Stomach (tissue), 9 donors: Measurements from ENCODE around the gene PPIF. TPM values are rescaled to one million over a fixed set of nuclear protein-coding genes. Genes with fewer than 3 reads are reported as not detected.

ENCODE experiments used
- DNase-seq, 2 donors: peaks; one replicate each; pipeline versions ENCODE4 v3.0.0 to v3.0.0-alpha.2; 2013 to 2019
- H3K27ac ChIP-seq, 5 donors: fragments of 200-600 bp in 4 of 5; sonication (generic) in 4 of 5; one replicate each; pipeline ENCODE4 v1.5.1; 2013 to 2019; ENCODE audit warnings: mild to moderate bottlenecking in 1 of 5, moderate library complexity in 1 of 5
- H3K27me3 ChIP-seq, 3 donors: fragments of 200-600 bp; sonication (generic); one replicate each; pipeline ENCODE4 v1.5.1; 2017 to 2019; ENCODE audit warnings: mixed run types in 1 of 3
- H3K36me3 ChIP-seq, 4 donors: fragments of 200-600 bp; sonication (generic); 1 replicate in 3 of 4; 2 replicates in 1 of 4; pipeline ENCODE4 v1.5.1; 2016 to 2019
- H3K4me1 ChIP-seq, 4 donors: fragments of 200-600 bp; sonication (generic); one replicate each; pipeline ENCODE4 v1.5.1; 2016 to 2019
- H3K4me3 ChIP-seq, 4 donors: fragments of 200-600 bp; sonication (generic) in 3 of 4; one replicate each; pipeline ENCODE4 v1.5.1; 2016 to 2019; ENCODE audit warnings: mild to moderate bottlenecking in 1 of 4
- H3K9me3 ChIP-seq, 4 donors: fragments of 200-600 bp; sonication (generic); one replicate each; pipeline ENCODE4 v1.5.1; 2016 to 2019
- EP300 ChIP-seq: sonication (generic); formaldehyde crosslinking; IDR thresholded peaks from one replicate; pipeline ENCODE4 v1.6.1; 2017; ENCODE audit warnings: antibody characterized with exemption
- POLR2A ChIP-seq, 4 donors: fragments of 450-650 bp; IDR thresholded peaks; one replicate each; pipeline ENCODE4 v1.6.1; 2016; ENCODE audit warnings: antibody characterized with exemption in 4 of 4, control low read depth in 2 of 4, mild to moderate bottlenecking in 1 of 4, moderate library complexity in 1 of 4
- POLR2AphosphoS5 ChIP-seq, 3 donors: sonication (generic); formaldehyde crosslinking; IDR thresholded peaks; one replicate each; pipeline ENCODE4 v1.6.1; 2016; ENCODE audit warnings: antibody characterized with exemption in 3 of 3
- WGBS, 5 donors: extraction: QIAGEN DNeasy Blood & Tissue Kit in 3 of 5; methylation state at CpG; one replicate each; pipeline versions ENCODE4 v1.1.5 to v1.1.7; 2013 to 2018; 5-methylcytosine and 5-hydroxymethylcytosine counted together
- intact Hi-C: fragments of 100-400 bp; cut with DNase I; formaldehyde crosslinking; loops from one replicate; pipeline ENCODE4 v1.15.1; 2023; ENCODE audit warnings: low total_unique reads
- polyA plus RNA-seq, 3 donors: library from polyadenylated mRNA; stranded (reverse); fragments of 200-250 nt; gene quantifications; one replicate each; pipeline ENCODE4 v1.2.3, GENCODE V29; 2013
- total RNA-seq, 5 donors: library from RNA; depleted of rRNA; stranded (reverse); fragments of >200 nt; gene quantifications; one replicate each; pipeline versions ENCODE4 v1.1.0 to v1.2.3, GENCODE V29; 2014 to 2016
- TF ChIP-seq, protein P1 (sequence below), 7 experiments: fragments of 450-650 bp in 4 of 7; fragments of 200-600 bp in 3 of 7; sonication (generic) in 3 of 7; IDR thresholded peaks; one replicate each; pipeline ENCODE4 v1.5.1; 2016 to 2019; ENCODE audit warnings: antibody characterized with exemption in 7 of 7, control low read depth in 2 of 7, mild to moderate bottlenecking in 1 of 7
- donor health status: healthy with polysubstance abuse.
- donor health status: Bipolar disorder and iron deficiency.
- donor health status: healthy.

Gene PPIF
- total and polyA plus RNA-seq, 8 donors: 6.4 to 177 (median 50.8) TPM

DNA sequence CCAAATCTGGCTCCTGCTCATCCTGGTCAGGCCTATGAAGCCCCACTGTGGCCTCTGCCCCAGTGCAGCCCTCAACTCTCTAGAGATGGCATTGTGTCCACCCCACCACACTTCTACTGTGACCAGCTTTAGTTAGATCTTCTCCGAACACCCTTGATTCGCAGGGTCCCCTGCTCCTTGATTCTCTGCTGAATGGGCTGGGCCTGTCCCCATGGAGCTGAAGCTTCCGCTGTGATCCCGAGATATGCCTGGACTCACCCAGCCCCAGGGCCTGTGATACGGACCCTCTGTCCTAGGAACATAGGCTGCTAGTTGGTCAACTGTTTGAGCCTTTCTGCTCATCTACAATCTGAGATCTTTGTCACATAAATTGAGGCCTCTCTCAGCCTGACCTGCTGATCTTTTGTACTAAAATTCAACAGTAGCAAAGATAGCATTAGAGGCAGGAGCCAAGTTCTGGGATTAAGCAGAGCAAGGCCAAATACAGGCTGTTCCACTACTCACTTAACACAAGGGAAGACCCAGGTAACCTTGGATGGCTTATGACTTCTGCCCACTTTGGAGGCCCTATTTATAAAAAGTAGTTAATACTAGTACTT, 6.5 kb upstream of the PPIF start:
- no peaks in the 10 kb centered on the region for H3K9me3 ChIP-seq
- no peak for DNase-seq
- whole genome bisulfite sequencing, 5 donors: 73 to 88% (median 79%) methylated on average over 3 to 5 of the region's 5 CpGs
- TF ChIP-seq, protein P1, sequence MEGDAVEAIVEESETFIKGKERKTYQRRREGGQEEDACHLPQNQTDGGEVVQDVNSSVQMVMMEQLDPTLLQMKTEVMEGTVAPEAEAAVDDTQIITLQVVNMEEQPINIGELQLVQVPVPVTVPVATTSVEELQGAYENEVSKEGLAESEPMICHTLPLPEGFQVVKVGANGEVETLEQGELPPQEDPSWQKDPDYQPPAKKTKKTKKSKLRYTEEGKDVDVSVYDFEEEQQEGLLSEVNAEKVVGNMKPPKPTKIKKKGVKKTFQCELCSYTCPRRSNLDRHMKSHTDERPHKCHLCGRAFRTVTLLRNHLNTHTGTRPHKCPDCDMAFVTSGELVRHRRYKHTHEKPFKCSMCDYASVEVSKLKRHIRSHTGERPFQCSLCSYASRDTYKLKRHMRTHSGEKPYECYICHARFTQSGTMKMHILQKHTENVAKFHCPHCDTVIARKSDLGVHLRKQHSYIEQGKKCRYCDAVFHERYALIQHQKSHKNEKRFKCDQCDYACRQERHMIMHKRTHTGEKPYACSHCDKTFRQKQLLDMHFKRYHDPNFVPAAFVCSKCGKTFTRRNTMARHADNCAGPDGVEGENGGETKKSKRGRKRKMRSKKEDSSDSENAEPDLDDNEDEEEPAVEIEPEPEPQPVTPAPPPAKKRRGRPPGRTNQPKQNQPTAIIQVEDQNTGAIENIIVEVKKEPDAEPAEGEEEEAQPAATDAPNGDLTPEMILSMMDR (IDR thresholded peaks at IDR 0.05): no peak
- TF ChIP-seq POLR2A (IDR thresholded peaks at IDR 0.05) (no peak), EP300 (no peak), POLR2AphosphoS5 (IDR thresholded peaks at IDR 0.05) (no peak)
- no peak overlapping the region for H3K4me3 ChIP-seq
- no peaks in the 10 kb centered on the region for H3K36me3 ChIP-seq
- H3K27me3 ChIP-seq: no peaks in the 10 kb centered on the region
- H3K4me1 ChIP-seq: peaks cover 35 to 49% (median 47%) of the 10 kb centered on the region in 4 donors
- peak overlapping the region in 4 of 5 donors; percentile 28 to 78 (median 38) for H3K27ac ChIP-seq
- intact Hi-C loops: no loop called here

DNA sequence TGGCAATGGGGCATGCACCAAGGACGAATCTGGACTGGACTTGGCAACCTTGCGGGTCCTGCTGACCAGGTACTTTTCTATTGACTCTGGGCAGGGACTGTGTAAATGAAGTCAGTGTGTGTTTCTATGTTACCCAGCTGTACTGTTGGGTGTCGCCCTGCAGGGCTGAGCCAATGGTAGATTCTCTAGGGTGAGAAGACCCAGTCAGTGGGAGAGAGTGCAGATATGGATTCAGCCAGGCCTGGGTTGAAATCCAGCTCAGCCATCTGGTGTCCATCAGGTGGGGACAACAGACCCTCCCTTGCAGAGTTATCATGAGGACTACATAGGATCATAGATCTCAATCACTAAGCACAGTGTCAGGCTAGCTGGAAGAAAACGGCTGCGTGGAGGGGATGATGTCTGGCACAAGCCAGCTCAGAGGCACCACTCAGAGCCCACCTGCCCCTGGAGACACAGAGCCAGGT, 4.9 kb upstream of the PPIF start:
- peak in 2 of 3 donors; percentile 26 to 56 for TF ChIP-seq POLR2AphosphoS5 (IDR thresholded peaks at IDR 0.05)
- TF ChIP-seq, protein P1 (IDR thresholded peaks at IDR 0.05): no peak
- TF ChIP-seq POLR2A (IDR thresholded peaks at IDR 0.05): no peak
- no peak for TF ChIP-seq EP300
- no peaks in the 10 kb centered on the region for H3K9me3 ChIP-seq
- H3K36me3 ChIP-seq: no peaks in the 10 kb centered on the region
- no peaks in the 10 kb centered on the region for H3K27me3 ChIP-seq
- intact Hi-C loops: no loop called here
- H3K4me3 ChIP-seq: no peak overlapping the region
- peak; percentile 76 to 80 for DNase-seq
- 38 to 66% (median 55%) methylated on average over 5 of the region's 5 CpGs for WGBS, 5 donors
- peak overlapping the region; percentile 66 to 78 (median 69) for H3K27ac ChIP-seq
- H3K4me1 ChIP-seq: peaks cover 42 to 63% (median 58%) of the 10 kb centered on the region in 4 donors

DNA sequence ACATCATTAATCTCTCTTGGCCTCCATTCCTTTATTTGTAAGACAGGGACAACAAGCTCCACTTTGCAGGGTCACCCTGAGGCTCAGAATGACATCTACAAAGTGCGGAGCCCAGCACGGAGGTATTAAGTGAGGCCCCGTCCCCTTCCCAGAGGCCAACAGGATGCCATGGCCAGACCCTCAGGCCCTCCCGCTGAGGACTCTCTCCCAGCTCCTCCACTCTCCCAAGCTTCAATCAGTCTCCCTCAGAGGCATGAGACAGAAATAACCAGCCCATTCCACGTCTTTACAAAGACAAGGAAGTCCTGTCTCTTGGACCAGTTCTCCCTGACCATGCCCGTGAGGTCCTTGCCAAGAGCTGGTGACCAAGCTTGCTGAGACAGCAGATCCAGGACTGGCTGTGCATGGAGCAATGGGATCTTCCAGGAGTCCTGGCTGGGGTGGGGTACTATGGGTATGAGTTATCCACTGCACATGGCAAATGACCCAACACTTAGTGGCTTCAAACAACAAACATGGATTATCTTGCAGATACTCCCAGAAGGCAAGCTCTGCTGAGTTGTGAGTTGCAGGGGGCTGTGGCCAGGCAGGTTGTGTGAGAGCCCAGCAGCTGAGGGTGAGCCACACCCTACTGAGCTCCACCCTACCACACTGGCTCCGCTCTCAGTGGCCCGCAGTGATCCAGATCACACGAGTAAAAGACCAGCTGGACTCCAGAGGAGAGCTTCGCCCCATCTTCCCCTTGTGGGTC, 4.3 kb upstream of the PPIF start:
- intact Hi-C loops: no loop called here
- TF ChIP-seq EP300: no peak
- peak in 2 of 3 donors; percentile 35 to 51 for TF ChIP-seq POLR2AphosphoS5 (IDR thresholded peaks at IDR 0.05)
- peak; percentile 73 to 77 for DNase-seq
- Histone ChIP-seq H3K27me3 (no peaks in the 10 kb centered on the region), H3K27ac (peak overlapping the region; percentile 66 to 78 (median 69)), H3K4me3 (no peak overlapping the region), H3K36me3 (no peaks in the 10 kb centered on the region), H3K9me3 (no peaks in the 10 kb centered on the region), H3K4me1 (peaks cover 47 to 66% (median 62%) of the 10 kb centered on the region in 4 donors)
- 53 to 75% (median 54%) methylated on average over 10 of the region's 10 CpGs for WGBS, 5 donors

DNA sequence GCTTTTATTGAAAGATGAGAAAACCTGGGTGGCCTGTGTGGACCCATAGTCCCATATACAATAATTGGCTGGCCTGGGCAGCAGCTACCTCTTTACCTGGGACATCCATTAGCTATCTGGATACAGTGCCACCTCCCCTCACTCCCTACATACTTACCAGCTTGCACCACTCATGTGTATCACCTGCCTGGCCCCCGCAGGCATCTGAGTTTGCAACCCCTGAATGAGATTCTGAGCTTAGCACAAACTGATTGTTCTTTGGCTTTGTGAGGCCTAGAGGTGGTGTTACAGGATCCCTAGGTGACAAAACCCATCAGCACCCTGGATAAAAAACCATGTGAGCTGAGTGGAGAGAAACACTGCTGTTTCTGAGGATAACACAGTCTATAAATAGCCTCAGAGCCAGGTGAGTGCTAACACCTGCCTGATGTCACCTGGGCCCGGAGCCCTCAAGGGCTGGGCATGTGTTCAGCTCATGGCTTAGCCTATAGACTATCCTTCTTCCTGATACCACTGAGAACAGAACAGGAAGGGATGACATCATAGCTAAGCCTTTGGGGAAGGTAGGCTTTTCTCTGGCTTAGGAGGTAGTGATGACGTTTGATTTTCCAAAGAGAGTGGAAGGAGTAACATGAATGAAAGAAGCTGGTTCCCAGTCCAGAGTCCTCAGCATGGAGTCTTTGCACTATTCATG, 2.6 kb upstream of the PPIF start:
- peak overlapping the region; percentile 37 to 78 (median 59) for H3K27ac ChIP-seq

More for the DNA sequence above, 2.6 kb upstream of the PPIF start:
- H3K4me3 ChIP-seq: no peak overlapping the region
- no peaks in the 10 kb centered on the region for H3K27me3 ChIP-seq
- no peaks in the 10 kb centered on the region for H3K9me3 ChIP-seq
- peak; percentile 75 to 81 for DNase-seq
- H3K36me3 ChIP-seq: peaks cover 4 to 9% (median 7%) of the 10 kb centered on the region in 4 donors
- TF ChIP-seq POLR2AphosphoS5 (IDR thresholded peaks at IDR 0.05): peak in 1 of 3 donors; percentile 13
- TF ChIP-seq EP300: no peak
- no peak for TF ChIP-seq POLR2A (IDR thresholded peaks at IDR 0.05)
- TF ChIP-seq, protein P1 (IDR thresholded peaks at IDR 0.05): no peak
- peaks cover 64 to 83% (median 78%) of the 10 kb centered on the region in 4 donors for H3K4me1 ChIP-seq
- intact Hi-C loops: no loop called here
- WGBS, 5 donors: 50 to 84% (median 62%) methylated on average over 3 of the region's 3 CpGs
